RPMI8226 (cell line): Measurements from ENCODE around the gene ERC1.
"Not testable (repeated sequence)": the region's sequence is repeated elsewhere in the genome, so short reads cannot be mapped to it uniquely, and the experiment has no call there.

Source experiments
- DNase-seq: peaks from one replicate; pipeline ENCODE4 v3.0.0-alpha.2; 2015

The ERC1 gene

DNA sequence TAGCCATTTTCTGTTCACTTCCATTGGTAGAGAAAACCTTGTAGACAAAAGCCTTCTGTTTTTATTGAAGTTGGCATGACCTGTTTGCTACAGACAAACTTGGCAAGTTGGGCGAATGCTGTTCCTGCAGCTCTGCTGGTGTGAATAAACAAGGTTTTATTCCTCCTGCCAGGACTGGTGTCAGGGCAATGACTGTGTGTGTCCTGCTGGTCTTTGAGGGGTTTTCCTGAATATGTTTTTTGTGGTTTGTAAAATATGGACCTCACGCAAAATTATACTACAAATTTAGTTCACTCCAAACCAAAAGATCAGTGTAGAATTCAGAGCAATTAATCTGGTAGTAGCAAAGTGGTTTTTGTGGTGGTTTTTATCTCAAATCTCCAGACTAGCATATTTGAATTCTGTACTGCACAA is 140.8 kb downstream of the ERC1 start:
- DNase-seq: no peak

- no peak for DNase-seq
Measured at GRCh38 chr12:1132311-1132710, 141.3 kb downstream of the ERC1 start.

- no peak for DNase-seq
Measured at GRCh38 chr12:1138691-1139090, 147.7 kb downstream of the ERC1 start.

GRCh38 chr12:1146758-1147157 is 155.7 kb downstream of the ERC1 start:
- not testable (repeated sequence) for DNase-seq

DNA sequence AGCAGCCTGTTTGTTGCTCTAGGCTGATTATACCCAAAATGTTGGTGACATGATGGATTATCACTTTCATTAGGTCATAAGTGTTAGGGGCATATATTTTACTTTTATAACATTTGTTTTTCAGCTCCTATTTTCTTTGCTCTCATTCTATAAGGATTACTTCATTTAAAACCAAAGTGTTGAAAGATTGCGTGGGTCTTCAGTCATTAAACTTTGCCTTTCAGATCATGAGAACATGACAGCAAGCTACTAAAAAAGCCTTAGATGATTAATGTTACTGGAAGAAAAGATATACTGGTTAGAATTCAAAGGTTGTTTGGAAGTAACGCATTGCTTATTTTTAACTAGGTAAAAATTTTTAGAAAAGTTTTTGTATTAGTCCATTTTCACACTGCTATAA is 156.8 kb downstream of the ERC1 start:
- no peak for DNase-seq

- no peak for DNase-seq
Measured at GRCh38 chr12:1157046-1157445, 166.0 kb downstream of the ERC1 start.

- no peak for DNase-seq
Measured at GRCh38 chr12:1161197-1161596, 170.2 kb downstream of the ERC1 start.

GRCh38 chr12:1162081-1162760 is 171.2 kb downstream of the ERC1 start:
- DNase-seq: no peak

GRCh38 chr12:1167784-1168183 is 176.8 kb downstream of the ERC1 start:
- no peak for DNase-seq

DNA sequence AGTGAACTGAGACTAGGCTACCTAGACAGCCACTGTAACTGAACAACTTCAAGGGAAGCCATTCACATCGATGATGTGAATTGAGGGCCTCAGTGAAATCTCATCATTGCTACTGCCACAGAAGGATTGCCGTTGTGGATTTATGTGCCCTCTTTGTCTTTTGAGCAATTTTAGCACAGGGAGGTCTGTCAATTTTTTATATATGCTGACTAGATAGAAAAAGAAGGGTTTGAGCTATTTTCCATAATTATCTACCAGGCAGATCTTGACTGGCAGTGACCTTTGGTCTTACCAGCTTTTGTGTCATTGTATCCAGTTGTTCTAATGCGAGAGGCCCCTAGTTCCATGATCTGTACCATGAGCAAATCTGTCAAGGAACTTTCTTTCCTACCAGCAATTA is 179.4 kb downstream of the ERC1 start:
- no peak for DNase-seq

- DNase-seq: no peak
Measured at GRCh38 chr12:1171657-1172408, 180.8 kb downstream of the ERC1 start.

DNA sequence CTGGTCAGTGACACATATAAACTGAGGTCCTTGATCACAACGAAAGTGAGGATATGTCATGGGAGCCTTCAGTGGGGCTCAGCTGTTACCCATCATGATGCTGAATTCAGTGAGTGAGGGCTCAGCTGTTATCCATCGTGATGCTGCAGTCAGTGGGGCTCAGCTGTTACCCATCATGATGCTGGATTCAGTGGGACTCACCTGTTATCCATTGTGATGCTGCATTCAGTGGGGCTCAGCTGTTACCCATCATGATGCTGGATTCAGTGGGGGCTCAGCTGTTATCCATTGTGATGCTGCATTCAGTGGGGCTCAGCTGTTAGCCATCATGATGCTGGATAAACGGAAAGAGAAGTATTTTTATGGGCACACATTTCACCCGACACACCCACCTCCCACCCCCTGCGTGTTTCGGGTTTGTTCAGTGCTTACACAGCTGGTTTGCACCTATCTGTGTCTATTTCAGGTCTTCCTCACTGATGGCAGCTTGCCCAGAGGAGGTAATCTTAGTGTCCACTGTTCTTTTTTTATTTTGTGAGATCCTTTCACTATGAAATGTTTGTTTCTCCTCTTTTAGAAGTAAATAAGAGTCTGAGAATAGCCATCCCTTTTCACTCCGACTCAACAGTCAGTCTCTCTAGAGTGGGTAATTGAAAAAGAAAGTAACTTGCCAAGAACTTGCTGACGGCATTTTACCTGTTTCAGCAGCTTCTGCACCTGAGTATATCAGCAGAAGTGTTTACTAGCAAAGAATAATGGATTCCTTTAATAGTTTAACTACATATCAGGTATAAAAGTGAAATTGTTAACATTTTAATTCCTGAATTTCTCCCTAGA is 183.0 kb downstream of the ERC1 start:
- DNase-seq: peak; percentile 81

DNA sequence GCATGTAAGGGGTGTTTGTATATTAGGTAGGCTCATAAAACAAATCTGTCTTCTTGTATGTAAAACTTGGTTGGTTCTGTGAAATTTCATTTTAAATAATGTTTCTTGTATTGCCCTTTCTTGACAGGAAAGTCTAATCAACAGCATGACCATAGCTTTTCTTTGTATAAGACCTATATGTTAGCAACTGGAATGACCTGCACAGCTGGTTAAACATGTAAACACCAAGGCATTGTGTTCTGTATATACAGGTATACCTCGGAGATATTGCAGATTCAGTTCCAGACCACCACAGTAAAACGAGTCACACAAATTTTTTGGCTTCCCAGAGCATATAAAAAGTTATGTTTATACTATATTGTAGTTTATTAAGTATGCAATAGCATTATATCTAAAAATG is 183.6 kb downstream of the ERC1 start:
- DNase-seq: no peak

GRCh38 chr12:1176191-1176590 is 185.2 kb downstream of the ERC1 start:
- DNase-seq: no peak

GRCh38 chr12:1179128-1179527 is 188.1 kb downstream of the ERC1 start:
- DNase-seq: no peak

DNA sequence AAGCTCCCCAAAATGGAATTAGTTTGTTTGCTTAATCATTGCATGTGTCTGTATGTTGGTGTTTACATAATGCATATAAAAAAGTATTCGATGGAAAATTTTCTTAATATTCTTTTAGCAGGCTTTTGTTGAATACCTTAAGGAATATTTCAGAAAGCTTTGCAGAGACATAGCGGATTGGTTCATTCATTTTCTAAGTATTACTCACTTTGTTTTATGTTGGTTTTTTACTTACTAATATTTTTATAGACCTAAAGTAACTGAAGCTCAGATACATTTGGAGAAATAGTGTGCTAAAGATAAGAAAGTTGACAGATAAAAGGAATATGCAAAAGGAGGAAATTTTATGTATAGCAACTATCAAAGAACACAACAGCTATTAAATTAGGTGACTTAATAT is 191.0 kb downstream of the ERC1 start:
- no peak for DNase-seq

- no peak for DNase-seq
Measured at GRCh38 chr12:1184402-1184801, 193.4 kb downstream of the ERC1 start.

GRCh38 chr12:1185460-1186182 is 194.6 kb downstream of the ERC1 start:
- no peak for DNase-seq

DNA sequence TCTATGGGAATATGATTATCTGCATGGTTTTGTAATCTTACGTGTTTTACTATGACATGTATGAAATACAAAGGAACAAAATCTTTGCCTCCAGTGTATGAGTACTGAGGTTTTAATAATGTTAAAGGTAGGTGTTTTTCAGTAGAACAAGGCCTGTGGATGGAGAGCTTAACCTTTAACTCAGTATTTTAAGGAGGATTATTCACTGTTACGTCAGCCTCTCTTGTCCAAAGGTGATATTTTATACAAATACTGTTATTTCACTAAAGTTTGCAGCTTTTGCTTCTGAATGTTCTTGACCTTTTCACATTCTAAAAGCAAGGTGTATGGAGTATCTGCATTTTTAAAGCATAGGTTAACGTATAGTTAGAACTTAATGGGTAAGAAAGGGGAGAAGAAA is 195.3 kb downstream of the ERC1 start:
- DNase-seq: no peak

DNA sequence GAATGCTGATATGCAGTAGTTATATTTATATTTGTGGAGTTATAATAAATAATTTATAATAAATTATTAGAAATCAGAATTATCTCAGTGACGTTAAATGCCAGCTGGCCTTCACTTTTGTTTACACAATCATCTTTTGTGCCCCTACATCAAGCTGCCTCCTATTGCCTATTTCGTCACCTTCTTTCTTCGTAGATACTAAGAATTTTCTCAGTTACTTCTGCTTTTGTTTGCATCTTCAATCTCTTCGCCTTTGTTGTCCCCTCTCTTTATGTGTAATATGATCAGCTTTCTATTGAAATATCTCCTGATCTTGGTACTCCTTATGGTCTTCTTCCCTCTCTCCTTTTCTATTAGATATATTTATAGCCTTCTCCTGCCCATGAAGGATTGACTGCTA is 197.0 kb downstream of the ERC1 start:
- no peak for DNase-seq

GRCh38 chr12:1189163-1189562 is 198.1 kb downstream of the ERC1 start:
- DNase-seq: no peak

GRCh38 chr12:1195513-1195912 is 204.5 kb downstream of the ERC1 start:
- no peak for DNase-seq
